HepG2 (cell line): ENCODE measurements around the gene SPRTN. TPM values are rescaled to one million over a fixed set of nuclear protein-coding genes. Genes with fewer than 3 reads are reported as not detected.
A peak's percentile ranks its signal among the peaks of the same experiment; 100 is the strongest.

Experiments
- CTCF ChIP-seq: sonication (generic); formaldehyde crosslinking; IDR thresholded peaks from 2 replicates; pipeline ENCODE4 v1.5.0; 2020; ENCODE audit warnings: mild to moderate bottlenecking, missing genetic modification reagents, moderate library complexity
- KIAA2018 ChIP-seq: sonication (generic); formaldehyde crosslinking; IDR thresholded peaks from 2 replicates; pipeline ENCODE4 v1.5.0; 2020; ENCODE audit warnings: mild to moderate bottlenecking, missing genetic modification reagents, borderline replicate concordance
- MED8 ChIP-seq: sonication (generic); formaldehyde crosslinking; IDR thresholded peaks from 2 replicates; pipeline ENCODE4 v1.8.1; 2023; ENCODE audit warnings: mild to moderate bottlenecking, missing genetic modification reagents; ENCODE audit not compliant: insufficient replicate concordance
- MTF2 ChIP-seq: sonication (generic); formaldehyde crosslinking; IDR thresholded peaks from 2 replicates; pipeline ENCODE4 v1.5.0; 2020; ENCODE audit warnings: missing genetic modification reagents, borderline replicate concordance
- MXD4 ChIP-seq: IDR thresholded peaks from 2 replicates; pipeline ENCODE4 v1.6.1; 2016; ENCODE audit warnings: mild to moderate bottlenecking, missing biosample characterization, missing genetic modification reagents
- MYPOP ChIP-seq: sonication (generic); formaldehyde crosslinking; IDR thresholded peaks from 2 replicates; pipeline ENCODE4 v1.8.1; 2023; ENCODE audit warnings: mild to moderate bottlenecking, moderate library complexity, missing genetic modification reagents
- STAT5B ChIP-seq: sonication (generic); formaldehyde crosslinking; IDR thresholded peaks from 2 replicates; pipeline ENCODE4 v1.4.0; 2020; ENCODE audit warnings: missing genetic modification reagents
- TOE1 ChIP-seq: sonication (generic); formaldehyde crosslinking; IDR thresholded peaks from 2 replicates; pipeline ENCODE4 v1.4.0; 2020; ENCODE audit warnings: mild to moderate bottlenecking, missing genetic modification reagents
- ZNF543 ChIP-seq: sonication (generic); formaldehyde crosslinking; IDR thresholded peaks from 2 replicates; pipeline ENCODE4 v1.4.0; 2020; ENCODE audit warnings: mild to moderate bottlenecking, missing genetic modification reagents
- ZNF614 ChIP-seq: IDR thresholded peaks from 2 replicates; pipeline ENCODE4 v1.6.1; 2018; ENCODE audit warnings: missing biosample characterization, missing genetic modification reagents, inconsistent platforms, borderline replicate concordance
- polyA plus RNA-seq, 8 experiments: library from polyadenylated mRNA; depleted of rRNA in 3 of 8; stranded (reverse) in 7 of 8; unstranded in 1 of 8; fragments of >200 nt; fragmentation: Illumina TruSeq in 4 of 8; extraction: Trizol in 4 of 8; gene quantifications; 2 replicates each; pipeline versions ENCODE4 v1.2.1 to v1.2.3, GENCODE V29; 2011 to 2016; ENCODE audit warnings: low read depth in 4 of 8, missing spikeins in 1 of 8, mixed read lengths in 1 of 8; ENCODE audit not compliant: insufficient read depth in 1 of 8
- total RNA-seq, 5 experiments: library from RNA; depleted of rRNA; stranded (reverse); fragments of >200 nt; fragmentation: Illumina TruSeq; extraction: Trizol; gene quantifications; 2 replicates each; pipeline ENCODE4 v1.2.3, GENCODE V29; 2016; ENCODE audit warnings: low read depth in 1 of 5
- TF ChIP-seq, protein P1 (sequence below): sonication (generic); formaldehyde crosslinking; IDR thresholded peaks from 2 replicates; pipeline ENCODE4 v1.5.1; 2020; ENCODE audit warnings: missing genetic modification reagents, mild to moderate bottlenecking, borderline replicate concordance

SPRTN gene
- total and polyA plus RNA-seq, 2 of the 13 experiments (the other 11 are each of a cell fraction or from before 2014, with no cell fraction given): 4.2 to 15.2 TPM

GRCh38 chr1:231337472-231338269 is 422 bp upstream of the SPRTN start, which contains the start of gene EXOC8 (continued):
- peak; percentile 45 for TF ChIP-seq CTCF (CRISPR knock-in tag)
- TF ChIP-seq MTF2 (CRISPR knock-in tag): no peak
- TF ChIP-seq MYPOP (CRISPR knock-in tag): peak; percentile 97
- TF ChIP-seq MXD4 (CRISPR knock-in tag): peak; percentile 44; the same call in 1 of the 2 replicates
- TF ChIP-seq ZNF543 (CRISPR knock-in tag): peak; percentile 44; the same call in 1 of the 2 replicates
- 0 out of 2 replicates have a peak, but pooled peaks have one; percentile 17 for TF ChIP-seq STAT5B (CRISPR knock-in tag)
- TF ChIP-seq KIAA2018 (CRISPR knock-in tag): no peak
- TF ChIP-seq, protein P1, sequence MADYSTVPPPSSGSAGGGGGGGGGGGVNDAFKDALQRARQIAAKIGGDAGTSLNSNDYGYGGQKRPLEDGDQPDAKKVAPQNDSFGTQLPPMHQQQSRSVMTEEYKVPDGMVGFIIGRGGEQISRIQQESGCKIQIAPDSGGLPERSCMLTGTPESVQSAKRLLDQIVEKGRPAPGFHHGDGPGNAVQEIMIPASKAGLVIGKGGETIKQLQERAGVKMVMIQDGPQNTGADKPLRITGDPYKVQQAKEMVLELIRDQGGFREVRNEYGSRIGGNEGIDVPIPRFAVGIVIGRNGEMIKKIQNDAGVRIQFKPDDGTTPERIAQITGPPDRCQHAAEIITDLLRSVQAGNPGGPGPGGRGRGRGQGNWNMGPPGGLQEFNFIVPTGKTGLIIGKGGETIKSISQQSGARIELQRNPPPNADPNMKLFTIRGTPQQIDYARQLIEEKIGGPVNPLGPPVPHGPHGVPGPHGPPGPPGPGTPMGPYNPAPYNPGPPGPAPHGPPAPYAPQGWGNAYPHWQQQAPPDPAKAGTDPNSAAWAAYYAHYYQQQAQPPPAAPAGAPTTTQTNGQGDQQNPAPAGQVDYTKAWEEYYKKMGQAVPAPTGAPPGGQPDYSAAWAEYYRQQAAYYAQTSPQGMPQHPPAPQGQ (CRISPR knock-in tag): no peak
- 0 out of 2 replicates have a peak, but pooled peaks have one; percentile 40 for TF ChIP-seq ZNF614 (CRISPR knock-in tag)
- TF ChIP-seq MED8 (CRISPR knock-in tag): peak; percentile 71
- TF ChIP-seq TOE1 (CRISPR knock-in tag): peak; percentile 63; the same call in 1 of the 2 replicates
